Neural progenitor cell (in vitro differentiated cells): ENCODE data around the gene TTC39A. TPM values are rescaled to one million over a fixed set of nuclear protein-coding genes. Genes with fewer than 3 reads are reported as not detected.

ENCODE experiments used
- DNase-seq: peaks from one replicate; pipeline ENCODE4 v3.0.0-alpha.2; 2016; ENCODE audit warnings: low spot score
- H2AFZ ChIP-seq: fragments of 200-600 bp; sonication (generic); replicated peaks from 2 replicates; pipeline ENCODE4 v1.6.1; 2016; ENCODE audit warnings: antibody characterized with exemption
- H3F3A ChIP-seq: fragments of 200-600 bp; sonication (generic); 2 replicates; pipeline ENCODE4 v1.6.1; 2016; ENCODE audit warnings: antibody characterized with exemption, low read depth
- H3K27ac ChIP-seq: fragments of 200-600 bp; sonication (generic); 2 replicates; pipeline ENCODE4 v1.5.1; 2016; ENCODE audit warnings: mild to moderate bottlenecking
- H3K27me3 ChIP-seq: fragments of 200-600 bp; sonication (generic); 2 replicates; pipeline ENCODE4 v1.6.1; 2016; ENCODE audit warnings: mild to moderate bottlenecking, moderate library complexity
- H3K36me3 ChIP-seq: fragments of 200-600 bp; sonication (generic); 2 replicates; pipeline ENCODE4 v1.5.1; 2016
- H3K4me1 ChIP-seq: fragments of 200-600 bp; sonication (generic); 2 replicates; pipeline ENCODE4 v1.6.1; 2016; ENCODE audit warnings: mixed run types
- H3K4me2 ChIP-seq: fragments of 200-600 bp; sonication (generic); 2 replicates; pipeline ENCODE4 v1.6.1; 2016
- H3K4me3 ChIP-seq: fragments of 200-600 bp; sonication (generic); 2 replicates; pipeline ENCODE4 v1.5.1; 2016
- H3K79me2 ChIP-seq: fragments of 200-600 bp; sonication (generic); 2 replicates; pipeline ENCODE4 v1.6.1; 2016; ENCODE audit warnings: low read depth
- H3K9ac ChIP-seq: fragments of 200-600 bp; sonication (generic); 2 replicates; pipeline ENCODE4 v1.6.1; 2016
- H3K9me3 ChIP-seq: fragments of 200-600 bp; sonication (generic); 2 replicates; pipeline ENCODE4 v1.5.1; 2016; ENCODE audit warnings: low read depth
- H4K20me1 ChIP-seq: fragments of 200-600 bp; sonication (generic); 2 replicates; pipeline ENCODE4 v1.6.1; 2016; ENCODE audit warnings: low read depth
- H3K27ac Mint-ChIP-seq: 3 replicates; pipeline ENCODE4 v1.8.0; 2021; ENCODE audit warnings: mixed read lengths
- H3K27me3 Mint-ChIP-seq: 2 replicates; pipeline ENCODE4 v1.8.0; 2022; ENCODE audit warnings: low read depth, mild to moderate bottlenecking, inconsistent platforms, moderate library complexity, mixed read lengths; ENCODE audit not compliant: insufficient read depth
- H3K36me3 Mint-ChIP-seq: 3 replicates; pipeline ENCODE4 v1.8.0; 2021; ENCODE audit warnings: mixed read lengths
- H3K4me1 Mint-ChIP-seq: 3 replicates; pipeline ENCODE4 v1.8.0; 2021; ENCODE audit warnings: mixed read lengths
- H3K4me3 Mint-ChIP-seq: 3 replicates; pipeline ENCODE4 v1.8.0; 2021; ENCODE audit warnings: mild to moderate bottlenecking, moderate library complexity, mixed read lengths
- H3K9me3 Mint-ChIP-seq: 3 replicates; pipeline ENCODE4 v1.8.0; 2020; ENCODE audit warnings: mixed read lengths
- CTCF ChIP-seq: fragments of 200-600 bp; sonication (generic); IDR thresholded peaks from 2 replicates; pipeline ENCODE4 v1.5.1; 2017; ENCODE audit warnings: antibody characterized with exemption, mild to moderate bottlenecking
- EZH2 ChIP-seq: fragments of 200-600 bp; sonication (generic); IDR thresholded peaks from 2 replicates; pipeline ENCODE4 v1.6.1; 2017; ENCODE audit warnings: antibody characterized with exemption, mild to moderate bottlenecking, moderate library complexity
- EZH2phosphoT487 ChIP-seq: fragments of 200-600 bp; sonication (generic); IDR thresholded peaks from 2 replicates; pipeline ENCODE4 v1.6.1; 2017; ENCODE audit warnings: antibody characterized with exemption
- total RNA-seq: library from RNA; depleted of rRNA; stranded (reverse); fragments of >200 nt; gene quantifications from 2 replicates; pipeline ENCODE4 v1.2.3, GENCODE V29; 2015; ENCODE audit warnings: low replicate concordance

The TTC39A gene
- total RNA-seq, 1 donor from 2014 or later: 0.94 TPM

- Histone ChIP-seq H3K27me3 (no peaks in the 10 kb centered on the region), H3K4me2 (no peak overlapping the region), H3K79me2 (no peaks in the 10 kb centered on the region), H3K9ac (no peak overlapping the region), H3K4me3 (no peak overlapping the region), H2AFZ (peak overlapping the region; percentile 81), H3K36me3 (no peaks in the 10 kb centered on the region), H3K9me3 (no peaks in the 10 kb centered on the region), H3K4me1 (no peaks in the 10 kb centered on the region), H4K20me1 (no peaks in the 10 kb centered on the region), H3K27ac (no peak overlapping the region), H3F3A (no peaks in the 10 kb centered on the region)
- H3K4me3 Mint-ChIP-seq: no peak overlapping the region
- no peak overlapping the region for H3K27ac Mint-ChIP-seq
- DNase-seq: no peak
- H3K36me3 Mint-ChIP-seq: no peaks in the 10 kb centered on the region
- peaks cover 3% of the 10 kb centered on the region for H3K4me1 Mint-ChIP-seq
- TF ChIP-seq EZH2: no peak
- TF ChIP-seq CTCF: no peak
- no peak for TF ChIP-seq EZH2phosphoT487
- H3K9me3 Mint-ChIP-seq: no peaks in the 10 kb centered on the region
- H3K27me3 Mint-ChIP-seq: peaks cover 2% of the 10 kb centered on the region
Observed at GRCh38 chr1:51295926-51296325, 34.4 kb downstream of the TTC39A start.

- Histone ChIP-seq H3F3A (no peaks in the 10 kb centered on the region), H3K27ac (no peak overlapping the region), H3K4me3 (no peak overlapping the region), H4K20me1 (no peaks in the 10 kb centered on the region), H3K4me1 (no peaks in the 10 kb centered on the region), H3K27me3 (no peaks in the 10 kb centered on the region), H3K79me2 (no peaks in the 10 kb centered on the region), H2AFZ (no peak overlapping the region), H3K9ac (no peak overlapping the region), H3K9me3 (no peaks in the 10 kb centered on the region), H3K36me3 (no peaks in the 10 kb centered on the region), H3K4me2 (no peak overlapping the region)
- H3K4me1 Mint-ChIP-seq: peaks cover 3% of the 10 kb centered on the region
- H3K27me3 Mint-ChIP-seq: peaks cover 2% of the 10 kb centered on the region
- no peaks in the 10 kb centered on the region for H3K36me3 Mint-ChIP-seq
- H3K9me3 Mint-ChIP-seq: no peaks in the 10 kb centered on the region
- no peak overlapping the region for H3K4me3 Mint-ChIP-seq
- no peak overlapping the region for H3K27ac Mint-ChIP-seq
- DNase-seq: no peak
- no peak for TF ChIP-seq EZH2phosphoT487
- no peak for TF ChIP-seq EZH2
- no peak for TF ChIP-seq CTCF
Observed at GRCh38 chr1:51294566-51295184, 35.7 kb downstream of the TTC39A start.

- peaks cover 5% of the 10 kb centered on the region for H3K27me3 Mint-ChIP-seq
- H3K4me2 ChIP-seq: no peak overlapping the region
- TF ChIP-seq CTCF (no peak), EZH2 (no peak), EZH2phosphoT487 (no peak)
- H3K27ac ChIP-seq: no peak overlapping the region
- no peaks in the 10 kb centered on the region for H3K36me3 ChIP-seq
- peaks cover 3% of the 10 kb centered on the region for H3K4me1 Mint-ChIP-seq
- no peaks in the 10 kb centered on the region for H3K36me3 Mint-ChIP-seq
- no peaks in the 10 kb centered on the region for H3K27me3 ChIP-seq
- no peaks in the 10 kb centered on the region for H3K9me3 Mint-ChIP-seq
- H3F3A ChIP-seq: no peaks in the 10 kb centered on the region
- no peak for DNase-seq
- H3K9me3 ChIP-seq: no peaks in the 10 kb centered on the region
- H3K79me2 ChIP-seq: no peaks in the 10 kb centered on the region
- peak overlapping the region; percentile 70 for H3K27ac Mint-ChIP-seq
- H3K4me3 ChIP-seq: no peak overlapping the region
- H4K20me1 ChIP-seq: no peaks in the 10 kb centered on the region
- peak overlapping the region; percentile 10 for H3K4me3 Mint-ChIP-seq
- no peak overlapping the region for H3K9ac ChIP-seq
- H2AFZ ChIP-seq: no peak overlapping the region
- no peaks in the 10 kb centered on the region for H3K4me1 ChIP-seq
Observed at GRCh38 chr1:51293898-51294515, 36.4 kb downstream of the TTC39A start.
